Measurements from ENCODE around the gene ICAM1.

ICAM1 gene

DNA sequence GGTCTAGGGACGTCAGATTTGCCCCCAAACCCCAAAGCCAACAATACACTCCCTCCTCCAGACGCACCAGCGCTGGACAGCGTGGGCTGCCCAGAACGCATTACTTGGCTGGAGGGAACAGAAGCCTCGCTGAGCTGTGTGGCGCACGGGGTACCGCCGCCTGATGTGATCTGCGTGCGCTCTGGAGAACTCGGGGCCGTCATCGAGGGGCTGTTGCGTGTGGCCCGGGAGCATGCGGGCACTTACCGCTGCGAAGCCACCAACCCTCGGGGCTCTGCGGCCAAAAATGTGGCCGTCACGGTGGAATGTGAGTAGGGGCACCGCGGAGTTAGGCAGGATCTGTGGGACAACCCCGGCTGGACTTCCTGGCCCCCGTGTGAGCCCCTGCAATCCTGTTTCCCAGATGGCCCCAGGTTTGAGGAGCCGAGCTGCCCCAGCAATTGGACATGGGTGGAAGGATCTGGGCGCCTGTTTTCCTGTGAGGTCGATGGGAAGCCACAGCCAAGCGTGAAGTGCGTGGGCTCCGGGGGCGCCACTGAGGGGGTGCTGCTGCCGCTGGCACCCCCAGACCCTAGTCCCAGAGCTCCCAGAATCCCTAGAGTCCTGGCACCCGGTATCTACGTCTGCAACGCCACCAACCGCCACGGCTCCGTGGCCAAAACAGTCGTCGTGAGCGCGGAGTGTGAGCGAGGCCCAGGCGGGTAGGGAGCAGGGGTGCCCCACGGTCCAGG lies 22.9 kb downstream of the ICAM1 start:
- no peak for DNase-seq (ENCODE audit: low spot score)

DNA sequence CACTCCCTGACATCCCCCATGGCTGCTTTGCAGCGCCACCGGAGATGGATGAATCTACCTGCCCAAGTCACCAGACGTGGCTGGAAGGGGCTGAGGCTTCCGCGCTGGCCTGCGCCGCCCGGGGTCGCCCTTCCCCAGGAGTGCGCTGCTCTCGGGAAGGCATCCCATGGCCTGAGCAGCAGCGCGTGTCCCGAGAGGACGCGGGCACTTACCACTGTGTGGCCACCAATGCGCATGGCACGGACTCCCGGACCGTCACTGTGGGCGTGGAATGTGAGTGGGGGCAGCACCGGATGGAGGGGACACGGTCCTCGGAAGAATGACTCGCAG lies 23.4 kb downstream of the ICAM1 start:
- no peak for DNase-seq (ENCODE audit: low spot score)

DNA sequence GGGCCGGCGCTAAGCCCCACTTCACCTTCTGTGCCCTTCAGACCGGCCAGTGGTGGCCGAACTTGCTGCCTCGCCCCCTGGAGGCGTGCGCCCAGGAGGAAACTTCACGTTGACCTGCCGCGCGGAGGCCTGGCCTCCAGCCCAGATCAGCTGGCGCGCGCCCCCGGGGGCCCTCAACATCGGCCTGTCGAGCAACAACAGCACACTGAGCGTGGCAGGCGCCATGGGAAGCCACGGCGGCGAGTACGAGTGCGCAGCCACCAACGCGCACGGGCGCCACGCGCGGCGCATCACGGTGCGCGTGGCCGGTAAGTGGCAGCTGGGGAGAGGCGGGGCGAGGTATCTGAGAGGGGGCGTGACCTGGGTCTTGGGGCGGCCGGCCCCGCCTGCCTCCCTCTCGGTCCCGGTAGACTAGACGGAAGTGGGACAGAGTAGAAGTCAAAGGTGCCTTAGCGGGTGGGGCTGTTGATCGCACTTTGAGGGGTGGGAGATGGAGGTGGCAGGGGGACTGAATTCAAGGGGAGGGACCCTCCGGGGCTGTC lies 24.5 kb downstream of the ICAM1 start:
- DNase-seq (ENCODE audit: low spot score), result peak; percentile 67

DNA sequence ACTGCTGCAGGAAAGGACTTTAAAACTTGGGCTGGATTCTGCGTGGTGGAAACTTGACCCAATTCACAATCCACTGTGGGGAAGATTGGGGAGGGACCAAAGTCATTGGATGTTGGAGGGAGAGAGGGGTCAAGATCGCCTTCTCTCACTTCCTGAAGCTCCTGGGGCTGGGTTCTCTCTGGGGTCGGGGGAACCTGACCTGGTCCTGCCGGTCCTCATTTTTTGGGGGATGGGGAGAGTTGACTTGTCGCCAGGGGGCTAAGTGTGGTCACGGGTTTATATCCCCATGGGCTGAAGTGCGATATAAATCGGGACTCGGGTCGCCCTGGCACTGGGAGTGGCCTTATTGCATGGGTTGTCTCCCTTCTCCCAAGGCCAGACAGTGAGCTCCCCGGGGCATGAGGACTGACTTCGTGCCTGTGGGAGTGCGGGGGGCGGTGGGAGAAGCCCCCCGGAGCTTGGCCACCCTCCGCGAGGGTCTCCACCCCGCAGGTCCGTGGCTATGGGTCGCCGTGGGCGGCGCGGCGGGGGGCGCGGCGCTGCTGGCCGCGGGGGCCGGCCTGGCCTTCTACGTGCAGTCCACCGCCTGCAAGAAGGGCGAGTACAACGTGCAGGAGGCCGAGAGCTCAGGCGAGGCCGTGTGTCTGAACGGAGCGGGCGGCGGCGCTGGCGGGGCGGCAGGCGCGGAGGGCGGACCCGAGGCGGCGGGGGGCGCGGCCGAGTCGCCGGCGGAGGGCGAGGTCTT lies 25.1 kb downstream of the ICAM1 start:
- peak; percentile 68 for DNase-seq (ENCODE audit: low spot score)

DNA sequence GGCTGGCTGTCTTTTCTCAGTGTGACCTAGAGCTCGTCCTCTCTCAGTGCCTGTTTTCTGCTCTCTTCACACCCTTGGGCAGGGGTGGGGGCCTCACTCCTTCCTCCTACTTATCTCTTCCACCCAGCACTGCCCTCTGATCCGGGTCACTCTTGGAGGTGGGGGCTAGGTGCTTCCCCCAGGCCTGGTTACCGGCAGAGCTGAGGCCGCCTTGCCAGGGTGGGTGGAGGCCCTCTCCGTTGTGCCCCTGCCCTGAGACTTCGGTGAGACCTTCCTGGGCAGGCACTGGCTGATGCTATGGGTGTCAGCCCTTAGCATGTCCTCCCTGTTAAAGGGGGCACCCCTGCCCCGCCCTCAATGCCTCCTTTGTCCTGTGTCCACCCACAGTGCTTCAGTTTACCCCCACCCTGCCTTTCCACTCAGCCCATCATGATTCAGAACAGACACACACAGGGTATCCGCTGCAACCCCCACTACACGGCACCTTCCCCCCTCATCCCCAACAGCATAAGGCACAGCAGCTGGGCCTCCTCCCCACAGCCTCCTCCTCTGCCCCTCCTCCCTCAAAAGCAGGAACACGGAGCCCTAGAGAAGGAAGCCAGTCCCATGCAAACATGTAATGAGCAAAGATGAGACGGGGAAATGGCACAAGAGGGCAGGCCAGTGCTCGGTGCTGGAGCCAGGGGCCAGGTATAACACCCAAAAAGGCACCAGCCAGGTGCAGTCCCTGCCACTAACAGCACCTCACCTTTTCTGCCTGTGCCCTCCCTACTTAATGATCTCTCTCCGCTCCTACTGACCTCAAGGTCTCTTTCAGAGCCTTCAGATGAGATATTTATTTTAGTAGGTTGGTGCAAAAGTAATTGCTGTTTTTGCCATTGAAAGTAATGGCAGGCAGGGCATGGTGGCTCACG lies 28.9 kb downstream of the ICAM1 start:
- DNase-seq (ENCODE audit: low spot score), result no peak

DNA sequence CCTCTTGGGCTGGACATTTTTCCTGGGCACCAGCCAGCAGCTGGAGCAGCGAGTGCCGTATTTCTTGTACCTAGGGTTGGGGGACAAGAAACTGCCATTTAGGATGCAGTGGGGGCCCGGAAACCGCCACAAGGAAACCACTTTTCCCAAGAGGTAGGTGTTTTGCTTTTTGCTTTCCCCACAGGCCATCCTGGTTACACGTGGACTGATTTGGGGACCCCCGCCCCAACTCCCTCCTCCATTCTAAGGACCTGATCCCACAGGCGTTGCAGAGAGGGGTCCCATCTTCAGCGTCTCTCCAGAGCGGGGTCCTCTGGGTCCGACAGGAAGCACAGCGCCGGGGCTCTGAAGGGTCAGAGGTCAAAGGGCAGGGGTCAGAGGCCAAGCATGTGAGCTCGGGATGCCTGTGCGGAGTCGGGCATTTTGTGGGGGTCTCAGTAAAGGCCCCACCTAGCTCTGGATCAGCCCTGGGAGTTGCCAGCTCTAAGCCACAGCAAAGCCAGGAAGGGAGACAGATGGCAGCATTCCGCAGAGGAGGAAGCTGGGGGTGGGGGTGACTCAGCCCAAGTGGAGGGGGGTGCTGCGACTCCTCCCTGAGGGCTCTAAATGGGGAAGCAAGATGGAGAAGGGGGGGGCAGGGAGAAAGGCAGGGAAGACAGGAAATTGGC lies 34.4 kb downstream of the ICAM1 start:
- no peak for DNase-seq (ENCODE audit: low spot score)

DNA sequence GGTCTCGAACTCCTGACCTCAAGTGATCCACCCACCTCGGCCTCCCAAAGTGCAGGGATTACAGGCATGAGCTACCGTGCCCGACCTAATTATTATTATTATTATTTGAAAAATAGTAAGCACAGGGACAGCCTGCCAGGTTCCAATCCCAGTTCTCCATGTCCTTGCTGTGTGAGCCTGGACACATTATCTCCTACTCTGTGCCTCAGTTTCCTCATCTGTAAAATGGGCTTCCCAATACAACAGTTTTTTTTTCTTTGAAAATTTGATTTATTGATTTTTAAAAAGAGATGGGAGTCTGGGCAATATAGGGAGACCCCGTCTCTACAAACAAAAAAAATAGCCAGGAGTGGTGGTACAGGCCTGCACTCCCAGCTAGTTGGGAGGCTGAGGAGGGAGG lies 35.4 kb downstream of the ICAM1 start:
- DNase-seq (ENCODE audit: low spot score), result no peak

DNA sequence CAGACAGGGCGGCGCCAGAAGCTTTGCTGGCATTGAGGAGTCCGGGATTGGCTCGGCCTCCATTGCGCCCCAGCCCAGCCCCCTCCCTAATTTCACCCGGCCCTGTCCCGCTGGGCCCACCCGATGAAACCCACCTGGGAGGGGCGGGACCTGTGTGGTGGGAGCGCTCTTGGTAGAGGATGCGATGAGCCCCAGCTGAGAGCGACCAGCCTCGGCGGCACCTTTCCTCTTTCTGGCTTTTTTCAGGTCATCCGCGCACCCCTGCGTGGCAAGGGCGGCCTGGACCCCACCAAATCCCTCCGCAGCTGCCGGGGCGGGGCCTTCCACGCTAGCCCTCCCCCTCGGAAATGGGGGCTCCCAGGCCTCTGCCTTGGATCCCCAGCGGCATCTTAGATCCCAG lies 38.5 kb downstream of the ICAM1 start, which contains the start of gene ZGLP1:
TSS of gene ZGLP1 (minus strand) at position 393 of the 400 bp plus-strand sequence.
- no peak for DNase-seq (ENCODE audit: low spot score)

DNA sequence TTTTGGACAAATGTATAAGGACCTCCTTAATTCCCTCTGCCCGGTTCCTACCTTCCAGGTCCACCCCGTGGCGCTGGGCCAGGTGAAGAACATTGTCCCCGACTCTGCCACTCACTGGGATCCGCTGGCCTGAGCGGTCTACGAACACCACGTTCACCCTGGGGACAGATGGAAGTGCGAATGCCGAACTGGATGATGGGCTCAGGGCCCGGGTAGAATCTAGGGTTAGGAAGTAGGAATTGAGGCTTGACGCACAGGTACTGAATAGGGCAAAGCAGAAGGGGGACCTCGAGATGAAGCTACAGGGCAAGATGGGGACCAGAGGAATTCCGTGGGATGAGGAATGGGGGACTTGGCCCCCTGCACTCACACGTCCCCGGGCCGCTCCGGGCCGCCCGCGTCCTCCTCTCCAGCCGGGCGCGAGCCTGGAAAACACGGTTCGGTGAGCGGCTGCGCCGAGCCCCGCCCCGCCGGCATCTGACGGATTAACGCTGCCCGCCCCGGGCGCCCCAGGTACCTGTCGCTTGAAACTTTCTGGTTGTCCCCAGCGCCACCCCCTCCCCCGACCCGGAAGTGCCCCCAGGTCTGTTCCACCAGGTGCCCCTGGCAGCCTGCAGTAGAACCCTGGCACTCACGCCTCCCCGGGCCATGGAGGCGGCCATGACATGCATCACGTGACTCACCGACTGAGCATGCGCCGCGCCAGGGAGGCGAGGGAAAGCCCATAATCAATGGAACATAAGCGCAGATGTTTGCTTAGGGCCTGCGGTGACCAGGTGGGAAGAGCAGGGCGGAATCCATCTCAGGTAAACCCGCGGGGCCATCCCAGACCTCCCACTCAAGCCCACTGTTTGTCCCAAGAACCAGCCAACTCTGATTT lies 44.7 kb downstream of the ICAM1 start, which contains the start of gene FDX2:
TSS of gene FDX2 (minus strand) at position 681 of the 880 bp plus-strand sequence. CDS start at position 662, 19 bp downstream.
- peak; percentile 95 for DNase-seq (ENCODE audit: low spot score)

DNA sequence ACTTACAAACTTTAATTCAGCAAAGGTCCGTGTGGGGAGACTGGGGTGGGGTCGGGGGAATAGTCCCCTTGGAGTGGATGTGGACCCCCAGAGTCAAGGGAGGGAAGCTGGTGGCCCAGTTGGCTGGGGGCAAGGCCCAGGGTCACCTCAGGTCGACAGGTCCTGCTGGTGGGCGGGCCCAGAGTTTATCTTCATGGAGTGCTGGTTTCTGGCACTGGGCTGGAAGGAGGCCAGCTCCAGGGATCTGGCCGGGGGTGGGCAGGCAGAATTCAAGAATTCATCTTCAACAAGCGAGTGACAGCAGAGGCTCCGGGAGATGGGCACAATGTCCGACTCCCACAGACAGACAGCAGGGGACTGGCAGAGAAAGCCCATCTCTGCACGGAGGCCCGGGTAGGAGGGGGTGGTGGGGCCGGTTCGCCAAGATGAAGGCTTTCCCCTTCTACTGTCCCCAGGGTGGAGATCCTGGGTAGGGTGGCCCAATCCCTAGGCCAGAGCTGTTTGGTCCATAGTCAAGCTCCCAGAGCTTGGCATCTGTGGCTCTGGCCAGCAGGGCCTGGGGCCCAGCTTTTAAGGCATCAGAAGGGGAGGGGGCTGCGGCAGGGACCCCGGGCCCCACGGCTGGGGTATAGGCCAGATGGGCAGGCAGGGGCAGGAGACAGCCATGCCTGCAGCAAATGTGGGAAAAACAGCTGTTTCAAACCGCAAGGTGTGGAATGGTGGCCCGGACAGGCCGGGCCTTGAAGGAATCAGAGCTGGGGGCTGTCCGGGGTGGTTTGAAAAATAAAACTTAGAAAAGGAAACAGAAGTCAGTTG lies 45.5 kb downstream of the ICAM1 start:
- no peak for DNase-seq (ENCODE audit: low spot score)

DNA sequence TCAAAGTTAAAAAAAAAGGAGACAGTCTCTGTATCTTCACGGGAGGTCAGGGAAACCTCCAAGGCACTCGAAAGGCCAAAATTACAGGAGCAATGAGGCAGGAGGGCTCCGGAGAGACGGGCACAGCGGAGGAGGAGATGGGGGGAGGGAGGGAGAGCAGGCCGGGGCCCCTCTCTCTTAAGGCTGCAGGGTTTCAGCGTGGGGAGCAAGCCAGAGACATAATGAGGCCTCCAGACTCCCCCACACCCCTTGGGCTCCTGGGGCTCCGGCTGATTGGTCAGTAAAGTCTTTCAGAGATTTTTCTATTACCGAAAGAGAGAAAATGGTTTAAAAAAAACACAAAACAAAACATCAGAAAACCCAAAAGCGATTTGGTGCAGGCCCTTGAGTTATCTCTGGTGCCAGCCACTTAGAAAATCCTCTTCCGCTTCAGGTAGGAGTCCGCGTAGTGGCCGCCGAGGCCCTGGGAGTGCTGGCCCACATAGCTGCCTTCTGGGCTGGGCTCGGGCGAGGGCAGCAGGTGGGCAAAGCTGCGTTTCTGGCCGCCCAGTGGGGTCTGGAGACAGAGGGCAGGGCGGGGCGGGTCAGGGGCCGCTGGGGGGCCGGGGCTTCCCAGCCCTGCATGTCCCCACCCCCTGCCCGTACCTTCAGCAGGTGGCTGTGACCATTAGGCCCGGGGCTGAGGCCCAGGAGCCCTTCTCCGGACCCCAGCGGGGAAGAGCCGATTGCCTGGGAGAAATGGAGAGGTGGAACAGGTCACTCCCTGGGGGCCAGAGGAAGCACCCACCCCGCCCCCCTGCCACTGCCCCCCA lies 46.3 kb downstream of the ICAM1 start:
- DNase-seq (ENCODE audit: low spot score), result no peak

DNA sequence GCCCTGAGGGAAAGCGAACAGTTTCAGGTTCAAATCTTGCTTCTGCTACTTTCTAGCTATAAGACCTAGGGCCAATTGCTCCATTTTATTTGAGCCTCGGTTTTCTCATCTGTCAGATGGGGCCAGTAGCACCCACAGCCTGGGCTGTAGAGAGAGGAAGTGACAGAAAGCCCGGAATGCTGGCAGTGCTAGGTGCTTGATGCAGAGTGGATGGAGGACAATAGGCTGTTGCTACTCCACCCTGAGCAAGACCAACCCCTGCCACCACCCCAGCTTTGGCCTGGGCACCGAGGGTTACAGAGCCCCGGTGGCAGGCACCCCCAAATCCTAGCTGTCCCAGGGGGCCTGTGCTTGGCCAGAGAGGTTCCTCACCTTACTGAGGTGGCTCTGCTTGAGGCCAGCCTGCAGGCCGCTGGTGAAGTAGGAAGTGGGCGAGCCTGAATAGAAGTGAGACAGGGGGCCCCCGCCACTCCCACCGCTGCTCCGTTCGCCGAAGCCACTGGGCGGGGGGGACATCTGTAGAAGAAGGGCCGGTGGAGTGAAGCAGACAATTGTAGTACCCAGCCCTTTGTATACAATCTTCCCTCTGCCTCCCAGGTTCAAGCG lies 47.0 kb downstream of the ICAM1 start:
- DNase-seq (ENCODE audit: low spot score), result no peak

DNA sequence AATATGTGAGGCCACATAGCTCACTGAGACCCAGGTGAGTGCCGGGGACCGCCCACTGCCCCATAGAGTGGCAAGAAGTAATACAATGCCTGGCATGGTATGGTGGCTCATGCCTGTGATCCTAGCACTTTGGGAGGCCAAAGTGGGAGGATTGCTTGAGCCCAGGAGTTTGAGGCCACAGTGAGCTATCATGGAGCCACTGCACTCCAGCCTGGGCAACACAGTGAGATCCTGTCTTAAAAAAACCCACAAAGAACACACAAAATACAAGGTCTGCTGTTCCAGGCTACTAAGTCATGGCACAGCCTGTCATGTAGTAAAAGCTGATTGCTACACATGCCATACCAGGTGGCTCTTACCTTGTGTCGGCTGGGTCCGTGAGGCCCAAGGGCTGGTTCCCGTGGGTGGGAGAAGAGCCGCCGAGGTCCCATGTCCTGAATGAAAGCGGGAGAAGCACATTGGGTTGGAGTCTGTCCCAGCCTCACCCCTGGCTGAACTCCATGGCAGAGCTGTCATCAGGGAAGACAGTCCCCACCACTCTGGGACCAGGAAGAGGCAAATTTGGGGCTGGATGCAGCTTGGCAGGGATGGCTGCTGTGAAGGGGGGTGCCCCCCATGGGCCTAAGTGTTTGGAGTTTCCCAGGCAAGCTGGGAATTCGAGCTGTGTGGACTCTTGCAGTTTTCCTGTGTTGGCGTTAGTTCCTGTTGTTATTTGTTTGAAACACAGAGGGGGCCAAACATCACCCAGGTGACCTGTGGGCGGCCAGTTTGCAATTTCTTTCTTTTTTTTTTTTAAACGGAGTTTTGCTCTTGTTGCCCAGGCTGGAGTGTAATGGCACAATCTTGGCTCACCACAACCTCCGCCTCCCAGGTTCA lies 48.1 kb downstream of the ICAM1 start:
- no peak for DNase-seq (ENCODE audit: low spot score)

DNA sequence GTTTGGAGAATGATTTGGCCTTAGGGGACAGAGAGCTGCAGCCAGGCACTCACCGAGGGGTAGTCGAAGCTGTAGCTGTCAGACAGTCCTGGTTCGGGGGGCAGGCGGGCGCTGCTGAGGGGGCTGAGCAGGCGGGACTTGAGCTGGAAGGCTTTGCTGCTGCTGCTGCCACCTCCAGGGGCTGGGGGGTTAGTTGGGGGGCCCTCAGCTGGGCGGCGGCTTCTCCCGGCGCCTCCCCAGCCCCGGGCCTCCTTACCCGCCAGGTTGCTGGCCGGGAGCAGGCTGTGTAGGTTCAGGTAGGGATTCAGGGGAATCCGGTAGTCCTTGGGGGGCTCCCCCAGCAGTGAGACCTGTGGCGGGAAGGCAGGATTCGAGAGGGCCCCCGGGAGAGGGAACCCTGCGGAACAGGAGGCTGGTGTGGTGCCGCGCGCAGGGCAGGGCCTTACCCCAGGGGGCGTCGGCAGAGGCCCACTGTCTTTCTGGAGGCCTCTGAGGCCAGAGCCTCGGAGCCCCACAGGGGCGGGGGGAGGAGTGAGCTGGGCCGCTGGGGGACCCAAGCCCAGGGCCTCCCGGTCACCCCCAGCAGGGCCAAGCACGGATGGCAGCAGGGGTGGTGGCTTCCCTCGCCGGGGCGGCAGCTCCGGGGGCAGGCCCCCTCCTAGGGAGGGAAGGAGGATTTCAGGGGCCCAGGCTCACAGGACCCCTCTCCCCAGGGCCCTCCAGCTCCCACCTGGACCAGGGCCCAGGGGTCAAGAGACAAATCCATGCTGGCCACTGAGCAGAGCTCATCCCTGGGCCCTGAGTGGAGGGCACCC lies 49.9 kb downstream of the ICAM1 start:
- no peak for DNase-seq (ENCODE audit: low spot score)

DNA sequence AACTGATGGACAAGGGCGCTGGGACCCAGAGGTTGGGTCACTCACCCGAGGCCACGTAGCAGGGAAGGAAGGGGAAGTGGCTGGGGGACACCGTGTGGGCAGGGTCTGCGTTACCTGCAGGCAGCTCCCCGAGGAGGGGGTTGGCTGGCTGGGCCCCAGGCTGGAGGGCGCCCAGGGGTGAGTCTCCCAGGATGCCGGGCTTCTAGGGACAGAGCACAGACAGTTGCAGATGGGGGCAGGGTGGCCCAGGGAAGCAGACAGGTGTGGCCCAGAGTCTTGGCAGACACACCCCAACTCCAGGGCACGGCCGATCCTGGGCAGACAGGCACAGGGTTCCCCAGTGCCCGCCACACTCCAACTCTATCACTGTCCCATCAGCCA lies 50.5 kb downstream of the ICAM1 start:
- DNase-seq (ENCODE audit: low spot score), result no peak

Data from iPS-NIHi11 (cell line).